ENCODE data around the gene RELT.

Gene RELT

GRCh38 chr11:73347067-73347466 is 29.1 kb upstream of the RELT start:
- DNase-seq (ENCODE audit: low spot score), result no peak

GRCh38 chr11:73348838-73349237 is 27.4 kb upstream of the RELT start:
- DNase-seq (ENCODE audit: low spot score), result no peak

GRCh38 chr11:73349633-73350032 is 26.6 kb upstream of the RELT start:
- DNase-seq (ENCODE audit: low spot score), result no peak

GRCh38 chr11:73350908-73351636 is 25.1 kb upstream of the RELT start:
- DNase-seq (ENCODE audit: low spot score), result peak; percentile 90

GRCh38 chr11:73353422-73353821 is 22.8 kb upstream of the RELT start:
- no peak for DNase-seq (ENCODE audit: low spot score)

- DNase-seq (ENCODE audit: low spot score), result no peak
Measured at GRCh38 chr11:73355109-73355508, 21.1 kb upstream of the RELT start.

GRCh38 chr11:73356979-73357860 is 19.0 kb upstream of the RELT start:
- no peak for DNase-seq (ENCODE audit: low spot score)

GRCh38 chr11:73358071-73358470 is 18.1 kb upstream of the RELT start:
- no peak for DNase-seq (ENCODE audit: low spot score)

- no peak for DNase-seq (ENCODE audit: low spot score)
Measured at GRCh38 chr11:73359341-73359740, 16.9 kb upstream of the RELT start.

- no peak for DNase-seq (ENCODE audit: low spot score)
Measured at GRCh38 chr11:73359930-73360742, 16.1 kb upstream of the RELT start.

- DNase-seq (ENCODE audit: low spot score), result no peak
Measured at GRCh38 chr11:73360743-73361369, 15.3 kb upstream of the RELT start.

GRCh38 chr11:73361953-73362776 is 14.0 kb upstream of the RELT start:
- DNase-seq (ENCODE audit: low spot score), result peak; percentile 39

GRCh38 chr11:73363147-73363546 is 13.1 kb upstream of the RELT start:
- DNase-seq (ENCODE audit: low spot score), result no peak

GRCh38 chr11:73365352-73366264 is 10.6 kb upstream of the RELT start:
- DNase-seq (ENCODE audit: low spot score), result no peak

- DNase-seq (ENCODE audit: low spot score), result no peak
Measured at GRCh38 chr11:73366265-73366610, 10.0 kb upstream of the RELT start.

- no peak for DNase-seq (ENCODE audit: low spot score)
Measured at GRCh38 chr11:73366953-73367352, 9.2 kb upstream of the RELT start.

GRCh38 chr11:73367482-73368024 is 8.6 kb upstream of the RELT start:
- DNase-seq (ENCODE audit: low spot score), result no peak

GRCh38 chr11:73372375-73372993 is 3.7 kb upstream of the RELT start:
- DNase-seq (ENCODE audit: low spot score), result peak; percentile 44

GRCh38 chr11:73374151-73374550 is 2.0 kb upstream of the RELT start:
- DNase-seq (ENCODE audit: low spot score), result no peak

- no peak for DNase-seq (ENCODE audit: low spot score)
Measured at GRCh38 chr11:73375830-73376159, 404 bp upstream of the RELT start.
